Ishikawa (cell line): ENCODE data around the gene P2RY2.

Experiments
- CEBPB ChIP-seq: IDR thresholded peaks from 2 replicates; pipeline ENCODE4 v1.6.1; 2012
- CREB1 ChIP-seq: IDR thresholded peaks from 2 replicates; pipeline ENCODE4 v1.6.1; 2012; ENCODE audit warnings: low read depth
- EGR1 ChIP-seq: IDR thresholded peaks from 2 replicates; pipeline ENCODE4 v1.6.1; 2012
- EP300 ChIP-seq: IDR thresholded peaks from 2 replicates; pipeline ENCODE4 v1.6.1; 2012; ENCODE audit warnings: borderline replicate concordance
- FOXM1 ChIP-seq: IDR thresholded peaks from 2 replicates; pipeline ENCODE4 v1.6.1; 2012; ENCODE audit warnings: low read depth, borderline replicate concordance
- MAX ChIP-seq: IDR thresholded peaks from 2 replicates; pipeline ENCODE4 v1.6.1; 2012
- NFIC ChIP-seq: IDR thresholded peaks from 2 replicates; pipeline ENCODE4 v1.6.1; 2012
- RAD21 ChIP-seq: IDR thresholded peaks from 2 replicates; pipeline ENCODE4 v1.6.1; 2012; ENCODE audit warnings: low read depth
- REST ChIP-seq: IDR thresholded peaks from 2 replicates; pipeline ENCODE4 v1.6.1; 2012; ENCODE audit warnings: low read depth, mild to moderate bottlenecking
- TAF1 ChIP-seq: IDR thresholded peaks from 2 replicates; pipeline ENCODE4 v1.6.1; 2012; ENCODE audit warnings: low read depth, mild to moderate bottlenecking
- TCF12 ChIP-seq: IDR thresholded peaks from 2 replicates; pipeline ENCODE4 v1.6.1; 2012; ENCODE audit warnings: low read depth
- TEAD4 ChIP-seq: IDR thresholded peaks from 2 replicates; pipeline ENCODE4 v1.6.1; 2012
- USF1 ChIP-seq: IDR thresholded peaks from 2 replicates; pipeline ENCODE4 v1.6.1; 2012
- YY1 ChIP-seq: IDR thresholded peaks from 2 replicates; pipeline ENCODE4 v1.6.1; 2012; ENCODE audit warnings: low read depth
- ZBTB7A ChIP-seq: IDR thresholded peaks from 2 replicates; pipeline ENCODE4 v1.6.1; 2012; ENCODE audit warnings: low read depth

P2RY2 gene

GRCh38 chr11:73236205-73236765, 18.2 kb downstream of the P2RY2 start:
- no peak for TF ChIP-seq YY1
- TF ChIP-seq USF1: no peak
- TF ChIP-seq TCF12: no peak
- TF ChIP-seq FOXM1: no peak
- TF ChIP-seq EP300: no peak
- no peak for TF ChIP-seq NFIC
- no peak for TF ChIP-seq ZBTB7A
- no peak for TF ChIP-seq TAF1

GRCh38 chr11:73236854-73237253, 18.8 kb downstream of the P2RY2 start:
- TF ChIP-seq CREB1: no peak
- TF ChIP-seq MAX: no peak
- TF ChIP-seq RAD21: peak; percentile 92

GRCh38 chr11:73237471-73238290, 19.6 kb downstream of the P2RY2 start:
- TF ChIP-seq CEBPB: no peak
- TF ChIP-seq MAX: no peak
- no peak for TF ChIP-seq TCF12
- no peak for TF ChIP-seq EP300
- TF ChIP-seq TEAD4: no peak
- TF ChIP-seq EGR1: no peak
- TF ChIP-seq NFIC: no peak
- TF ChIP-seq TAF1: no peak
- no peak for TF ChIP-seq RAD21
- no peak for TF ChIP-seq YY1
- TF ChIP-seq ZBTB7A: no peak
- no peak for TF ChIP-seq CREB1
- TF ChIP-seq USF1: no peak
- TF ChIP-seq REST: no peak
- no peak for TF ChIP-seq FOXM1

GRCh38 chr11:73239111-73239521, 21.0 kb downstream of the P2RY2 start:
- TF ChIP-seq NFIC (no peak), TAF1 (no peak), EGR1 (no peak), EP300 (no peak), TEAD4 (no peak), CEBPB (no peak)

GRCh38 chr11:73239571-73240189, 21.6 kb downstream of the P2RY2 start:
- TF ChIP-seq NFIC (no peak), CREB1 (no peak), TCF12 (no peak), EGR1 (no peak), ZBTB7A (no peak), RAD21 (0 out of 2 replicates have a peak, but pooled peaks have one; percentile 1), CEBPB (no peak), REST (no peak), TAF1 (no peak), FOXM1 (no peak), TEAD4 (peak; percentile 46)
